Epithelial cell of esophagus (primary cell): Measurements from ENCODE around the gene MAN2A2.
A peak's percentile ranks its signal among the peaks of the same experiment; 100 is the strongest.

Source experiments
- DNase-seq: peaks from one replicate; pipeline ENCODE4 v3.0.0; 2010; ENCODE audit warnings: low read depth
- H3K4me3 ChIP-seq: 2 replicates; pipeline ENCODE4 v1.5.1; 2011; ENCODE audit warnings: mild to moderate bottlenecking, low read length, control low read depth
- TF ChIP-seq, protein P1 (sequence below): IDR thresholded peaks from 2 replicates; pipeline ENCODE4 v1.5.1; 2011; ENCODE audit warnings: low read depth, mild to moderate bottlenecking, low read length, control low read depth, inconsistent platforms; ENCODE audit not compliant: insufficient read depth; ENCODE audit errors: missing control alignments

Gene MAN2A2

DNA sequence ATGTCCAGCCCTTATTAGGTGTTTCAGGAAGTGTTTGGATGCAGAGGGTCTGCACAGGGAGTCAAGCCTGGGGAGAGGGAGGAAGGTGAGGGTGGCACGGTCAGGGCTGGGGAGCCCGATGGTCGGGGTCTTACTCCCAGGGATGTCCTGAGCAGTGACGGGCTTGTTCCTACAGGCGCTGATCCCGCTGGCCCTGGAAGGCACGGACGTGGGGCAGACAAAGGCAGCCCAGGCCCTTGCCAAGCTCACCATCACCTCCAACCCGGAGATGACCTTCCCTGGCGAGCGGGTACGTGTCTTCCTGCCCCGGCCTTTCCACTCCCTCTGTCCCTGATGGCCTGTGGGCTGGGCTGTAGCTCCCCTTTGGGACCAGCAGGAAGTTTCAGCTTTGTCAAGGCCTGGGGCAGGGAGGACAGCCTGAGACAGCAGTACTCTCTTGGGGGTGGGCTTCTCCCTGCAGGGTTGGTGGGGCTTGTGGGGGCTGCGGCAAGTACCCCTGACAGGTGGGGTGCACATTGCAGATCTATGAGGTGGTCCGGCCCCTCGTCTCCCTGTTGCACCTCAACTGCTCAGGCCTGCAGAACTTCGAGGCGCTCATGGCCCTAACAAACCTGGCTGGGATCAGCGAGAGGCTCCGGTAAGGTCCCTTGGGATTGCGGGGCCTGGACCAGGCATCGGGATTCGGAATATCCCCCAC, 47.0 kb downstream of the MAN2A2 start:
- no peak overlapping the region for H3K4me3 ChIP-seq
- TF ChIP-seq, protein P1, sequence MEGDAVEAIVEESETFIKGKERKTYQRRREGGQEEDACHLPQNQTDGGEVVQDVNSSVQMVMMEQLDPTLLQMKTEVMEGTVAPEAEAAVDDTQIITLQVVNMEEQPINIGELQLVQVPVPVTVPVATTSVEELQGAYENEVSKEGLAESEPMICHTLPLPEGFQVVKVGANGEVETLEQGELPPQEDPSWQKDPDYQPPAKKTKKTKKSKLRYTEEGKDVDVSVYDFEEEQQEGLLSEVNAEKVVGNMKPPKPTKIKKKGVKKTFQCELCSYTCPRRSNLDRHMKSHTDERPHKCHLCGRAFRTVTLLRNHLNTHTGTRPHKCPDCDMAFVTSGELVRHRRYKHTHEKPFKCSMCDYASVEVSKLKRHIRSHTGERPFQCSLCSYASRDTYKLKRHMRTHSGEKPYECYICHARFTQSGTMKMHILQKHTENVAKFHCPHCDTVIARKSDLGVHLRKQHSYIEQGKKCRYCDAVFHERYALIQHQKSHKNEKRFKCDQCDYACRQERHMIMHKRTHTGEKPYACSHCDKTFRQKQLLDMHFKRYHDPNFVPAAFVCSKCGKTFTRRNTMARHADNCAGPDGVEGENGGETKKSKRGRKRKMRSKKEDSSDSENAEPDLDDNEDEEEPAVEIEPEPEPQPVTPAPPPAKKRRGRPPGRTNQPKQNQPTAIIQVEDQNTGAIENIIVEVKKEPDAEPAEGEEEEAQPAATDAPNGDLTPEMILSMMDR = no peak
- no peak for DNase-seq

DNA sequence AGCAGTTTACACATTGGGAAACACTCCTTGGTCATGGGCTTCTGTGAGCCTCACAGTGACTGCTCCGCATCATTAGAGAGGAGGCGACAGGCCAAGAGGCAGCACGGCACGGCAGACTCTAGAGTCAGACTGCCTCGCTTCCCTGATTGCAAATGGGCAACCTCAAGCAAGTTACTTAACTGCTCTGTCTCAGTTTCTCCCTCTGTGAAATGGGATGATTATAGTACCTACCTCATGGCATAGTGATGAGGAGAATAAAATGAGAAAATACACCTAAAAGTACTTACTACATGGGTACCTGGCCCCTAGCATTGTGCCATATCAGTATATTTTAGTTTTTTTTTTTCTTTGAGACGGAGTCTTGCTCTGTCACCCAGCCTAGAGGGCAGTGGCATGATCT, 47.6 kb downstream of the MAN2A2 start:
- no peak for DNase-seq
- TF ChIP-seq, protein P1 = no peak
- no peak overlapping the region for H3K4me3 ChIP-seq

DNA sequence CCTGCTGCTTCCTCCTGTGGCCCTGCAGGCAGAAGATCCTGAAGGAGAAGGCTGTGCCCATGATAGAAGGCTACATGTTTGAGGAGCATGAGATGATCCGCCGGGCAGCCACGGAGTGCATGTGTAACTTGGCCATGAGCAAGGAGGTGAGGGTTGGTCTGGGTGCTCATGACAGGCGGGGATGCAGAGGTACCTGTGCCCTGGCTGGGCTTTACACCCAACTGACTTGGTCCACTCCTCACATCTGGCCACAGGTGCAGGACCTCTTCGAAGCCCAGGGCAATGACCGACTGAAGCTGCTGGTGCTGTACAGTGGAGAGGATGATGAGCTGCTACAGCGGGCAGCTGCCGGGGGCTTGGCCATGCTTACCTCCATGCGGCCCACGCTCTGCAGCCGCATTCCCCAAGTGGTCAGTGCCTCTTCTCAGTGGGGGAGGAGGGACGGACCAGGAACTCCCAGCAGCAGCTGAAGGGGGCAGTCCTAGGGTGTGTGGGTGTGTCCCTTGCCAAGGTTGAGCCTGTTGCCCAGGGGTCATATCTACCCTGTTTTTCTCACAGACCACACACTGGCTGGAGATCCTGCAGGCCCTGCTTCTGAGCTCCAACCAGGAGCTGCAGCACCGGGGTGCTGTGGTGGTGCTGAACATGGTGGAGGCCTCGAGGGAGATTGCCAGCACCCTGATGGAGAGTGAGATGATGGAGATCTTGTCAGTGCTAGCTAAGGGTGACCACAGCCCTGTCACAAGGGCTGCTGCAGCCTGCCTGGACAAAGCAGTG, 50.0 kb downstream of the MAN2A2 start:
- H3K4me3 ChIP-seq = no peak overlapping the region
- DNase-seq = no peak
- TF ChIP-seq, protein P1 = no peak

DNA sequence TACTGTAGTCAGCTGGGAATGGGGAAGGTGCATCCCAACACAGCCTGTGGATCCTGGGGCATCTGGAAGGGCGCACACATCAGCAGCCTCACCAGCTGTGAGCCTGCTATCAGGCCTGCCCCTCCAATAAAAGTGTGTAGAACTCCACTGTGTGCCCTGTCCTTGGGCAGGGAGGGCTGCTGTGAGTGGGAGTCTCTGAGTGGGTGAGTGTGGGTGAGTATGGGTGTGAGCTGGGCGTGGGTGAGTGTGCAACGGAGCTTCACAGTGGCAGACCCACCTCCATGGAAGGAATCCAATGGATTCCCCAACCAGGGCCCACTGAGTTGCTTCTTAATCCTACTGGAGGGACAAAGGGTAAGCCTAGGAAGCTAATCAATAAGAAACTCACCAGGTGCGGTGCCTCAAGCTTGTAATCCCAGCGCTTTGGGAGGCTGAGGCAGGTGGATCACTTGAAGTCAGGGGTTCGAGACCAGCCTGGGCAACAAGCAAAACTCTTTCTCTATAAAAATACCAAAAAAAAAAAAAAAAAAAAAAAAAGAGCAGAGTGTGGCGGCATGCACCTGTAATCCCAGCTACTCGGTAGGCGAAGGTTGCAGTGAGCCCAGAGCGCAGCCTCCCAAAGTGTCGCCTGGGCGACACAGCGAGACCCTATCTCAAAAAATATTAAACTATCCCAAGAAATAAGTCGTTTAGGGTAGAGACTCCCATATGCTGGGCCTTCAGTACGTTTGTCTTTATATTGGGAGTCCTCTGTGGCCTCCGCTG, 51.0 kb downstream of the MAN2A2 start:
- no peak for DNase-seq
- H3K4me3 ChIP-seq = peak overlapping the region; percentile 90
- TF ChIP-seq, protein P1 = no peak

DNA sequence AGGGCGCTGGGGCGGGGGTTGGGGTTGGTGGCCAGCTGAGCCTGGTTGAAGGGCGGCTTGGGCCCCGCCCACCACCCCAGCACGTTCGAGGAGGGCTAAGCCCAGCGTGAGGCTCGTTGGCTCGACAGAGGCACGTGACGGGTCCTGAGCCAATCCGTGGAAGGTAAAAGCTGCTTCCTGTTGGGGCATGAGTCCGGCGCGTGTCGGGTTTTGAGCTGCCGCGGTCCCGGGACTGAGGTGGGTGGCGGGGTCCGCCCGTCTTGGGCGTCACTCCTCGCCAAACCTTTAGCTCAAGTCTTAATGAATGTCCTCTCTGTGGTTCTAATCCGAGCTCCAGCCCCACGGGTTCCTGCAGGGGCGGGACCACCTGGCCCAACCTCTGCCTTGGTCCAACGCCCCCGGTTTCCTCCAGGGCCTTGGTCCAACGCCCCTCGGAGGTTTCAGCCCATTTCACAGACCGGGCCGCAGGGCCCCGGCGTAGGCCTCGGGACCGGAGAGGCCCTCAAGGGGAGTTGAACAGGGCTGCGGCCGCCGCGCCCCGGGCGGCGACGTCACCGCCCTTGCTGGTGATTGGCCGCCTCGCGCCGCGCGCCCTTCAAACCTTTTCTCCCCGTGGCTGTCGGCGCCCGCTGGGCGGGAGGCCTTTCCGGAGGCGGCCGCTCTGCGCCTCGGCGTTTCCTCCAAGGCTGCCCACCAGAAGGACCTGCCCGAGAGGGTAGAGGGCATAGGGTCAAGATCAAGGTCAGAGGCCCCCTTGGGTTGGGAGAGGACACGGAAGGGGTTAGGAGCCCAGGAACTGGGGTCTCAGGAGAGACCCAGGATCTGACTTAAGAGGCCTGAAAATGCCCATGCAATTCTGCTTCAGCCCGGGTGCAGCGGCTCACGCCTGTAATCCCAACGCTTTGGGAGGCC, 51.9 kb downstream of the MAN2A2 start, which contains the start of gene RCCD1:
Gene RCCD1, plus strand, starts transcription at position 173 of the 912 bp plus-strand sequence. CDS start 1,851 bp downstream, outside the sequence.
- TF ChIP-seq, protein P1 = no peak
- DNase-seq = peak; percentile 96
- peak within 1 kb of the TSS; percentile 90 for H3K4me3 ChIP-seq
